ENCODE data around the gene KLHL12.

KLHL12 gene

GRCh38 chr1:202880062-202880461, 47.0 kb downstream of the KLHL12 start:
- no peaks in the 10 kb centered on the region for H3K79me2 ChIP-seq (ENCODE audit: insufficient read depth, low read length)
- H3K9me2 ChIP-seq (ENCODE audit: low read depth, low read length) = no peaks in the 10 kb centered on the region
- TF ChIP-seq CTCF (IDR thresholded peaks at IDR 0.05; ENCODE audit: low read length) (no peak), EZH2 (IDR thresholded peaks at IDR 0.05; ENCODE audit: borderline replicate concordance, low read length) (no peak)
- no peak overlapping the region for H3K4me2 ChIP-seq (ENCODE audit: low read length)
- no peak overlapping the region for H2AFZ ChIP-seq (ENCODE audit: low read length)
- no peak overlapping the region for H3K27ac ChIP-seq (ENCODE audit: low read depth, low read length, poor library complexity, severe bottlenecking)
- peaks cover 47% of the 10 kb centered on the region for H3K36me3 ChIP-seq (ENCODE audit: insufficient read depth, low read length)
- no peaks in the 10 kb centered on the region for H3K27me3 ChIP-seq (ENCODE audit: insufficient read depth, low read length)
- H3K4me1 ChIP-seq (ENCODE audit: insufficient read depth, low read length, severe bottlenecking) = no peaks in the 10 kb centered on the region
- no peaks in the 10 kb centered on the region for H3F3A ChIP-seq (ENCODE audit: insufficient read depth, low read length)
- no peak overlapping the region for H3K9ac ChIP-seq (ENCODE audit: low read length)
- H3K4me3 ChIP-seq (ENCODE audit: low read depth, low read length, poor library complexity, severe bottlenecking) = no peak overlapping the region
- H4K20me1 ChIP-seq (ENCODE audit: insufficient read depth, low read length) = no peaks in the 10 kb centered on the region
- H3K9me3 ChIP-seq (ENCODE audit: low read length) = no peaks in the 10 kb centered on the region

GRCh38 chr1:202879128-202879527, 47.9 kb downstream of the KLHL12 start:
- Histone ChIP-seq H2AFZ (ENCODE audit: low read length) (no peak overlapping the region), H3K4me1 (ENCODE audit: insufficient read depth, low read length, severe bottlenecking) (no peaks in the 10 kb centered on the region), H3F3A (ENCODE audit: insufficient read depth, low read length) (no peaks in the 10 kb centered on the region), H3K9me3 (ENCODE audit: low read length) (no peaks in the 10 kb centered on the region), H3K36me3 (ENCODE audit: insufficient read depth, low read length) (peaks cover 44% of the 10 kb centered on the region), H3K9ac (ENCODE audit: low read length) (no peak overlapping the region), H3K9me2 (ENCODE audit: low read depth, low read length) (no peaks in the 10 kb centered on the region), H3K4me2 (ENCODE audit: low read length) (no peak overlapping the region), H3K27me3 (ENCODE audit: insufficient read depth, low read length) (no peaks in the 10 kb centered on the region), H4K20me1 (ENCODE audit: insufficient read depth, low read length) (no peaks in the 10 kb centered on the region), H3K79me2 (ENCODE audit: insufficient read depth, low read length) (no peaks in the 10 kb centered on the region), H3K27ac (ENCODE audit: low read depth, low read length, poor library complexity, severe bottlenecking) (no peak overlapping the region), H3K4me3 (ENCODE audit: low read depth, low read length, poor library complexity, severe bottlenecking) (no peak overlapping the region)
- TF ChIP-seq EZH2 (IDR thresholded peaks at IDR 0.05; ENCODE audit: borderline replicate concordance, low read length) = no peak
- no peak for TF ChIP-seq CTCF (IDR thresholded peaks at IDR 0.05; ENCODE audit: low read length)

GRCh38 chr1:202873026-202873425, 54.0 kb downstream of the KLHL12 start:
- no peak overlapping the region for H3K4me3 ChIP-seq (ENCODE audit: low read depth, low read length, poor library complexity, severe bottlenecking)
- TF ChIP-seq EZH2 (IDR thresholded peaks at IDR 0.05; ENCODE audit: borderline replicate concordance, low read length) (no peak), CTCF (IDR thresholded peaks at IDR 0.05; ENCODE audit: low read length) (no peak)
- no peak overlapping the region for H3K9ac ChIP-seq (ENCODE audit: low read length)
- H3K36me3 ChIP-seq (ENCODE audit: insufficient read depth, low read length) = no peaks in the 10 kb centered on the region
- H2AFZ ChIP-seq (ENCODE audit: low read length) = no peak overlapping the region
- no peaks in the 10 kb centered on the region for H4K20me1 ChIP-seq (ENCODE audit: insufficient read depth, low read length)
- H3K27ac ChIP-seq (ENCODE audit: low read depth, low read length, poor library complexity, severe bottlenecking) = no peak overlapping the region
- no peaks in the 10 kb centered on the region for H3K4me1 ChIP-seq (ENCODE audit: insufficient read depth, low read length, severe bottlenecking)
- no peaks in the 10 kb centered on the region for H3K79me2 ChIP-seq (ENCODE audit: insufficient read depth, low read length)
- no peaks in the 10 kb centered on the region for H3K27me3 ChIP-seq (ENCODE audit: insufficient read depth, low read length)
- no peaks in the 10 kb centered on the region for H3K9me3 ChIP-seq (ENCODE audit: low read length)
- H3K4me2 ChIP-seq (ENCODE audit: low read length) = no peak overlapping the region
- H3K9me2 ChIP-seq (ENCODE audit: low read depth, low read length) = no peaks in the 10 kb centered on the region
- H3F3A ChIP-seq (ENCODE audit: insufficient read depth, low read length) = no peaks in the 10 kb centered on the region

Measured in OCI-LY1 (cell line).